ENCODE measurements around the gene ZNF274. TPM values are rescaled to one million over a fixed set of nuclear protein-coding genes. Genes with fewer than 3 reads are reported as not detected.
A peak's percentile ranks its signal among the peaks of the same experiment; 100 is the strongest.
"Not testable (repeated sequence)": the region's sequence is repeated elsewhere in the genome, so short reads cannot be mapped to it uniquely, and the experiment has no call there.

The ZNF274 gene
- total RNA-seq, 1 donor from 2014 or later = 16.5 TPM

- no peak for DNase-seq
Observed at GRCh38 chr19:58212336-58213074, 29.6 kb downstream of the ZNF274 start.

- DNase-seq = no peak
Observed at GRCh38 chr19:58213075-58213369, 30.2 kb downstream of the ZNF274 start.

GRCh38 chr19:58217069-58217481, 34.2 kb downstream of the ZNF274 start:
- DNase-seq = no peak

- no peak for DNase-seq
Observed at GRCh38 chr19:58217607-58218391, 34.9 kb downstream of the ZNF274 start.

GRCh38 chr19:58218899-58219298, 36.0 kb downstream of the ZNF274 start:
- no peak for DNase-seq

- no peak for DNase-seq
Observed at GRCh38 chr19:58227964-58228584, 45.2 kb downstream of the ZNF274 start.

- peak; percentile 83 for DNase-seq
Observed at GRCh38 chr19:58228585-58229254, 45.9 kb downstream of the ZNF274 start, which contains the start of gene ZNF544. ZNF544 (plus strand) TSS chr19:58228914; CDS start chr19:58244024, 15,110 bp downstream.

- peak; percentile 24 for DNase-seq
Observed at GRCh38 chr19:58229255-58229639, 46.4 kb downstream of the ZNF274 start.

- no peak for DNase-seq
Observed at GRCh38 chr19:58237324-58237723, 54.5 kb downstream of the ZNF274 start.

GRCh38 chr19:58243351-58243750, 60.5 kb downstream of the ZNF274 start:
- DNase-seq = no peak

- no peak for DNase-seq
Observed at GRCh38 chr19:58248886-58249285, 66.0 kb downstream of the ZNF274 start.

GRCh38 chr19:58252102-58252685, 69.3 kb downstream of the ZNF274 start:
- DNase-seq = no peak

- DNase-seq = not testable (repeated sequence)
Observed at GRCh38 chr19:58258259-58258658, 75.4 kb downstream of the ZNF274 start.

- no peak for DNase-seq
Observed at GRCh38 chr19:58261600-58261967, 78.7 kb downstream of the ZNF274 start.

GRCh38 chr19:58261968-58262921, 79.4 kb downstream of the ZNF274 start:
- DNase-seq = no peak

GRCh38 chr19:58262922-58263296, 80.0 kb downstream of the ZNF274 start:
- no peak for DNase-seq

Other genes with a start within 250 kb of the ZNF274 start
- 15.8 TPM for gene ZNF418, start 247.7 kb upstream of the ZNF274 start, total RNA-seq
- gene ZNF256, start 235.4 kb upstream of the ZNF274 start, total RNA-seq = 12.1 TPM
- gene C19orf18, start 208.5 kb upstream of the ZNF274 start, total RNA-seq = 0.82 TPM
- 28.5 TPM for gene ZNF606, start 180.2 kb upstream of the ZNF274 start, total RNA-seq
- gene ZSCAN1, start 149.0 kb upstream of the ZNF274 start, total RNA-seq = not detected
- 11.3 TPM for gene ZNF135, start 123.8 kb upstream of the ZNF274 start, total RNA-seq
- gene ZSCAN18, start 84.8 kb upstream of the ZNF274 start, total RNA-seq = 100 TPM
- gene ZNF329, start 32.3 kb upstream of the ZNF274 start, total RNA-seq = 20.9 TPM
- 34.2 TPM for gene ZNF544, start 45.9 kb downstream of the ZNF274 start, total RNA-seq
- gene ZNF8, start 95.9 kb downstream of the ZNF274 start, total RNA-seq = 9.5 TPM
- gene ERVK3-1, start 122.3 kb downstream of the ZNF274 start, total RNA-seq = 37.8 TPM
- gene ZSCAN22, start 143.9 kb downstream of the ZNF274 start, total RNA-seq = 2.5 TPM
- gene A1BG, start 170.4 kb downstream of the ZNF274 start, total RNA-seq = 5.7 TPM
- 4.9 TPM for gene ZNF497, start 179.7 kb downstream of the ZNF274 start, total RNA-seq
- 1.5 TPM for gene ZNF837, start 198.0 kb downstream of the ZNF274 start, total RNA-seq
- gene RPS5, start 204.2 kb downstream of the ZNF274 start, total RNA-seq = 1,593 TPM
- gene RNF225, start 212.6 kb downstream of the ZNF274 start, total RNA-seq = not detected
- gene ZNF584, start 225.6 kb downstream of the ZNF274 start, total RNA-seq = 11.0 TPM